IPS DF 4.7 (cell line): ENCODE measurements around the gene GLI3.

Source experiments
- DNase-seq: peaks from one replicate; pipeline ENCODE4 v3.0.0-alpha.2; 2013; ENCODE audit warnings: low spot score; ENCODE audit errors: extremely low read depth

GLI3 gene

GRCh38 chr7:41930538-41931262 is 306.3 kb downstream of the GLI3 start:
- no peak for DNase-seq

GRCh38 chr7:41928781-41929180 is 308.2 kb downstream of the GLI3 start:
- DNase-seq: no peak

DNA sequence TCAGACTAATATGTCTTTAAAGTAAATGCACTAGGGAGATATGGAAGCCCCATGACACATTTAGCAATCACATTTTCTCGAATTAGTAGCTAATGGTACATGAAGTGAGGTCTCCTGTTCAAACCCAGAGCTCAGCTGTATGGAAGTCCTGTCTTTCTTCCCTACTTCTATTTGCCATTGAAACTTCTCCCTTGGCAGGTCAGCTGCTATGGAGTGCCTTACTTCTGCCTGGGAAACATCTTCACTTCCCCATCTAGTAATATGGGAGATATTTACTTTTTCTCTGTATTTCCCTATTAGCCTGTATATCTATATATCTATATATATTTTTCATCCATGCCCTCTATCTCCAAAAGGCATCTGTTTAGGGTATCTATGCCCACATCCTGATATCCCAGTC is 308.8 kb downstream of the GLI3 start:
- no peak for DNase-seq

DNA sequence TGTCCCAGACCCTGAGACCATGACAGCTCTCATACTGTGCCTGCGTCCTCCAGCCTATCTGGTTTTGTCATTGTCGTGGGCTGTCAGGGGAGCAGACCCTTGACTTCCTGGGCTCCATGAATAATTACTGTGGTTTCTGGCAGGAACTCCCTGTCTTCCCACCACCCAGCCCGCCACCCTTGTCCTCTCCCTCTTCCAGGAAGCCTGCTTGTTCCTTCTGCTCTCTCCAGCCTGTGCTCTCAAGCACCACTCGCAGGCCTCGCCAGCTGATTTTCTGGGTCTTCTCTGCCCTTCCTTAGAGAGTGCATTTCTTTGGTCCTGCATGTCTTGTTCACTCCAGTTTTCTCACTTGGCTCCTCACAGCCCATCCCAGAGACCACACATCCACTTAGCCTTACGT is 309.6 kb downstream of the GLI3 start:
- no peak for DNase-seq

- DNase-seq: no peak
Observed at GRCh38 chr7:41925946-41926345, 311.1 kb downstream of the GLI3 start.

DNA sequence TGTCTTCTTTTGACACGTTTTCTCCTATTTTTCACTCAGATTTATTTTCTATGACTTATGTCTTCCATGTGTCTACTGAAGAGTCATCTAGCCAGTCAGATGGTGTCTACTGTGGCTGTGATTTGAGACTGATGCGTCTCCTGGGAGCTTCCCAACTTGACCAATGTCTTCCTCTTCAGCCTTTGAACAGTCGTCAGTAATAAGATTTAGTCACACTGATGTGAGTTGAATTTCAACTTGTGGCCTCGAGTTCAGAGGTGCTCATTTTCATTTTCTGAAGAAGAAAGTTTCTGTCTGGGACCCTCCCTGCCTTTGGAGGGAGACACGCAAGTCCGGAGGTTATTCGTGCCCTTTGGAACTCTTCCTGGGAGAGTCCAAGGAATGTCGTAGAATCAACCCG is 312.2 kb downstream of the GLI3 start:
- DNase-seq: no peak

GRCh38 chr7:41922373-41922772 is 314.6 kb downstream of the GLI3 start:
- no peak for DNase-seq

DNA sequence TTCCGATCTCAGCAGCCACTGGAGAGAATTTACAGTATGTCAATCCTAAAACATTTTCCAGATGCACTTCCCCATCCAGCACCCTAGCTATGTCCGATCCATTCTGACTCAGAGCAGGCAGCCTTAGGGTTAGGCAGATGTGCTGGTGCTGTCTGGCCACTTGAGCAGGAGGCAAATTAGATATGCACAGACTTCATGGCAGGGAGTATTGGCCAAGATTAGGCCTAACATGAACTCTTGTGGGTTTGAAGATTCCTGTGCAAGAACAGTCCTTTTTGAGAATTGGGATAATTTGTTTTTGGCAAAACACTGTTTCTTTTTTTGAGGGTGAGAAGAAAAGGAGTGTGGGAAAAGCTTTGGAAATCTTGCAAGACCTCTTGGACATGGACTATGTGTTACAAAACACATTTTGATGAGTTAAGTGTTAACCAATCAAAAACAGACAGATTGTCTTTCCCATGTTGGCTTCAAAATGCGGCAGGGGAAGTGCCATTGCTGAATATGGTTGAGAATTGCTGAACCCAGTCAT is 315.5 kb downstream of the GLI3 start:
- DNase-seq: no peak

DNA sequence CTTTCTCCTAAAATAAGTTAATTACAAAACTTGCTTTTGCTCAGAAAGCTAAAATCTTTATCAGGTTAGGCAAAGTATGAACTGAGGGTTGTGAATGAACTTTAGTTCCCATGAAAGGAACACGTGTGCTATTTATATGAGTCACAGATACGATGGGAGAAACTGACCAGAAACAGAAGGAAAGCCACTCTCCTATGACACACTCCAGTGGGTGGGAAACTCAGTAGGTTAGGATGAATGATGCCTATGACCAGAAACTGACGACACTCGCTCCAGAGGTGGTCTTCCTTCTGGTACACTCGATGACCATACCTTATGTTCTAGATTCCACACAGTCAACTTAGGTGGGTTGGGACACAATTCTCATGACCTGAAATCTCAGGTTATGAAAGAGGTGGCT is 318.4 kb downstream of the GLI3 start:
- DNase-seq: no peak

DNA sequence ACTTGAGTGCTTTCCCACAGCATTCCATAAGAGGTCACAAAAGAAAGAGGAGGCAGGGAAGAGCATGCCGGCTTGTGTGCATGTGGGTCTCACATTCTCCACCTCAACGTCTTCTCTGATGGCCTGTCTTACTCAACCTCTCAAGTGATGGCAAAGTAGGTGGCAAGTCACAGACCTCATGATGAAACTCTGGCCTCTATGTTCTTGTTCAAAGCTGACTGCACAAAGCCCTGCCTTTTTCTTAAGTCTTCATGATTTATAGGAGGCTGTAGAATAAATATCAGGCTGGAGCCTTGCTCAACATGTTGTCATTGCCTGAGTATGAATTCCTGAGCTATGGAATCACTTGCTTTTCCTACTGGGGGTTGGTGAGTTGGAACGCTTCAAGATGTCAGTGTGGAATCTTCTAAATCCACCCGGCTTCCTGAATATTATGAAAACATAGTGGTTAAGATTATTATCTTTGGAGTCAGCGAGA is 320.5 kb downstream of the GLI3 start:
- no peak for DNase-seq

DNA sequence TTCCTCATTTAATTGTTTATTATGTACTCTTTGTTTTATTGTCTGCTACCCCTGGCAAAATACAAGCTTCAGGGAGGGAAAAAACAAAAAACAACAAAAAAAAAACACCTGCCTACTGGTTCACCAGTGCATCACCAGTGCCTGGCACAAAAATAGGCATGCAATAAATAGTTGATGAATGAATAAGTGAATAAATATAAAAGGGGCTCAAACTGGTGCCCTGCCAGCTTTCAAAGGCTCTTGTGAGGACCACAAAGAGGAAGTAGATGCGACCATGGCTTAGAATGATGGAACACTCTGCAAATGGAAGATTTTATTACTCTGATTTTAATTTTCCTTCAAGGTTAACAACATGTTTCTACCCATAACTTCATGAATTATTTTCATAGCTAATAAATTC is 321.1 kb downstream of the GLI3 start:
- DNase-seq: no peak

- no peak for DNase-seq
Observed at GRCh38 chr7:41912851-41913567, 324.0 kb downstream of the GLI3 start.

GRCh38 chr7:41912426-41912825 is 324.6 kb downstream of the GLI3 start:
- DNase-seq: no peak

DNA sequence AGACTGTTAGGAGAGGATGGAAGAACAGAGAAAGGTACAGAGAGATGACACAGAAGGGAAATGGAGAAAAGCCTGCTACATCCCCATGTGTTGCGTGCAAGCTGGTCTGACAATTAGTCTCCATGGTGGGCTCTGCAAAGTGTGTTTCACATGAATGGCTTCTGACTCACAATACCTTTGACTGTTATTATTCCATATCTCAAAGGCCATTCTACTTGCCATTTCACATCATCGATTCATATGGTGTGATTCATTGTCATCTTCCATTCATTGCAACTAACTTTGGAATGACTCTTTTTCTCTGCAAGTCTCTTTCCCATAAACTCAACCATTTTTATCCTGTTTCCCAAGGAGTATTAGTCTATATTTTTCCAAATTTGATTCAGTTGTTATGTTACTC is 325.2 kb downstream of the GLI3 start:
- DNase-seq: no peak
